UCSD-AML1 (cell line): ENCODE data around the gene EFCAB14.
A peak's percentile ranks its signal among the peaks of the same experiment; 100 is the strongest.
"Not testable (repeated sequence)": the region's sequence is repeated elsewhere in the genome, so short reads cannot be mapped to it uniquely, and the experiment has no call there.

Experiments
- DNase-seq: peaks from one replicate; lab custom pipeline; 2025; ENCODE audit not compliant: unreplicated experiment; lab: John Stamatoyannopoulos, UW

Gene EFCAB14

DNA sequence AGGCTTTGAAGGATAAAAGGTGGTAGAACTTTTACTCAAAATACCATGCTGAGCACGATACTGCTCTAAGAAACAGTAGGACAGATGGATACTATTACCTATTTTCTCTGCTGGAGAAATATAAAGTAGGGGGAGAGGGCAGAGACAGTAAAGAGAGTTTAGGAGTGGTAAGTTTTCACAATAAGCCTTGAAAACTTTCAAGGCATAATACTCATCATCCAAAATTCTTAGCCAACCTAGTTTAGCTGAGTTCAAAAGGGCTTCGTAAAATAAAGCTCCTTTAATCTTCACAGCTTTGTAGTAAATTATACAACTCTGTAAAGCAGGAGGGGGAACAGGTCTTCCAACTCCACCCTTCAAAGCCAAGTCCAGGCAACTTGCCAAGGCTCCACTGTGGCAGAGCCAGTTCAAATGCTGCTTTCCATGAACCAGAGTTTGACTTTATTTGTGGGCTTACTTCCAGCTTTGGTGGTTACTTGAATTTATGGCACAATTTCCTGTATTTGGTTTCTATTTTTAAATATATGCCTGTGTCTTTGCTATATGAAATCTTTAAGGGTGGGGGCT, 31.7 kb downstream of the EFCAB14 start:
- no peak for DNase-seq

DNA sequence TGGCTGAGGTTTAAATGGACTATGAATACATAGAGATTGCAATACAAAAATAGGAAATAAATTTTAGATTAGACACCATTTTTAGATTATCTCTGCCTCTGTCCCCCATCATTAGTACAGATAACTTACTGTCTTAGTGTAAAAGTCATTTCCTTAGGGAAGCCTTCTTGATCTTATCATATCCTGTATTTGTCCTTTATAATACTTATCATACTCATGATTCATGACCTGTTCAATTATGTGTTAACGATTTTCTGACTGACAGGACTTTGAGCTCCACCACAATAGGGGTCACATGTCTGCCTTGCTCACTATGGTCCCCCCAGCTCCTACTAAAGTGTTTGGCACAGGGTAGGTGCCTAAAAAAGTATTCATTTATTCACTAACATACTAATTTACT, 32.7 kb downstream of the EFCAB14 start:
- DNase-seq, result no peak

DNA sequence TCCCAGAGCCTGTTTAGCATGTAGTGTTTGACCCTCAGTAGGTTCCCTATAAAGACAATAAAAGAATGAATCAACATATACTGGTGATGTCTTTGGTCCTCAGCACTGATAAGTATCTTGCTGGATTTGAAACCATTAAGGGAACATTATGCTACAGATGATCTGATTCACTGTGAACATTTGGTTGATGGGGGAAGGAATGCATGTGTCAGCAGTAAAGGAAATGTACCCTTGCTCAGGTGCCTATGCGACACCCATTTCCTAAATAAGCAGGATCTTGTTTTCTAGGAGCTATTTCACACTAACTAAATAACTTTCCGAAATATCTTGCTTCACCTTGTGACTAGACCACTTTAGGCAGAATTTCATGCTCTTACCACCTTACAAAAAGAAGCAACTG, 34.2 kb downstream of the EFCAB14 start:
- DNase-seq, result no peak

DNA sequence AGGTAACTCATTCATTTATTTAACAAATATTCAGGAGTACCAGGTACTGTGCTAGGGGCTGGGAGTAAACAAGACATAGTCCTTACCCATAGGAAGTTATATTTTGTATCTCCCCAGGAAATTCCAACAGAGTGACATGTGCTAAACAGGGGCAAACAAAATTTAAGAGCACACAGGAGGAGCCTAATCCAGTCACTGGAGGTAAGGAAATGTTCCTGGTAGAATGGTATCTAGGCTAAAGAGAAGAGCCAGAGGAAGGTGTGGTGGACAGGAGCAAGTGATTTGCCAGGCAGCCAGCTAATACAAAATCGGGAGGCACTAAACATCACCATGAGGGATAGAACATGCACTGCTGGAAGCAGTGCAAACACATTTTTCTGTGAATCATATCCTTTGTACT, 36.9 kb downstream of the EFCAB14 start:
- DNase-seq, result no peak

DNA sequence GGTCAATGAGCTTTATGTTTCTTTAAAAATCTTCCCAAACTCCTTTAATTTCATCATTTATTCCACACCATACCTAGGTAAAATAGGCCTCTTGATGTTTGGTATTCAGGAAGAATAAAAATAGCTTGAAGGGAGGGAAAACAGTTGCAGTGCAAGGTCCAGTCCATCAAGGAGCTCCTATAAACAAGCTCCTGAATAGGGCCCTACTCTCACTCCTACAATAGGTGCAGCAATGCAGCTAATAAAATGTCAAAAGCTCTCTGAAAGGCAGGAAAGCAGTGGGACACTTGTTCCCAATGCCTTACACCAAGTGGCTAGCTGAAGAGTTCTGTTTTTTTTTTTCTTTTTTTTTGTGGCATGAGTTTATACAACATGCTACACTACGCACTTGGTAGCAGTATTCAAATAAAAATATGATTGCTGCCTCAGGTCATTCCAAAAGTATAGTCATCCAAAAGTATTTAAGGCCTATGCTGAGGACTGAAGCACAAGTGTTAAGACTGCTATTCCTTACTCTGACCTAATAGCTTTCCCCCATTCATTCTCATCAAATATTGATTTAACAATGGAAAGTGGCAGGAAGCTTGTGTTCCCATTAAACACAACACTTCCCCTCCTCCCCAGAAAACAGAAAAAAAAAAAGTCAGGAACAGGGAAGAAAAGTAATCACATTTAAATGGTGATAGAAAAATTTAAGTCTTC, 37.4 kb downstream of the EFCAB14 start:
- DNase-seq, result no peak

DNA sequence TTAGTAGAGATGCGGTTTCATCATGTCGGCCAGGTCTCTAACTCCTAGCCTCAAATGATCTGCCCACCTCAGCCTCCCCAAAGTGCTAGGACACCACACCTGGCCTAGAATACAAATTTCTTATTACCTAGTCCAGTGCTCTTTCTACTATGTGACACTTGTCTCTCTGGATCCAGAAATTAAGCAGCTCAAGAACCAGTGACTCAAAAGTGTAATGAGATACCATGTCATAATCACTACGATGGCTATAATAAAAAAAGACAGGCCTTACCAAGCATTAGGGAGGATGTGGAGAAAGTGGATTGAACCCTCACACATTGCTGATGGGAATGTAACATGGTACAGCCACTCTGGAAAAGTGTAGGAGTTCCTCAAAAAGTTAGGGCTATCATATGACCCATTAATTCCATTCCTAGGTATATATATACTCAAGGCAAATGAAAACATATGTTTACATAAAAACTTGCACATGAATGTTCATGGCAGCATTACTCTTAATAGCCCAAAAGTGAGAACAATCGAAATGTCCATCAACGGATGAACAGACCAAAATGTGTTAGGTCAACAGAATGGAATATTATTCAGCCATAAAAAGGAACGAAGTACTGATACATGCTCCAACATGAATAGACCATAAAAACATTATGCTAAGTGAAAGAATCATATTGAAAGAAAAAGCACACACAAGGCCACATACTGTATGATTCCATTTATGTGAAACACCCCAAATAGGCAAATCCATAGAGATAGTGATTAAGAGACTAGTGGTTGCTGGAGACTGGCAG, 38.9 kb downstream of the EFCAB14 start:
- DNase-seq, result no peak

DNA sequence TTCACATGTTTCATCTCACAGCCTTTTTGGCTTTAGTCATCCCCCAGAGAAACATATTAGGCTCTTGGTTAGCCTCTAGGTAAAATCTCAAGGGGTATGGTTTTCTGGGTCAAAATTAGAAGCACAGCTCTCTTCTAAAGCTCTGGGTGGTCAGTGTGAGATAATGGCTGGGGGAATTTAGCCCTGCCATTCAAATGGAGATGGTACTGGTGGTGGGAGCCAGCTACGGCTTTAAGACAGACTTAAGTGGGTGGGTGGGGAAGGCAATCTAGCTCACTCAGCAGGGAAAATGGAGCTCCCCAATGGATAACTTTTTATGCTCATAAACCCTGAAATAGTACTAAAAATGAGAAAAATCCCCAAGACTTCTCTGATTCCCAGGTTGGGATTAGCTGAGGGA, 41.6 kb downstream of the EFCAB14 start:
- DNase-seq, result no peak

DNA sequence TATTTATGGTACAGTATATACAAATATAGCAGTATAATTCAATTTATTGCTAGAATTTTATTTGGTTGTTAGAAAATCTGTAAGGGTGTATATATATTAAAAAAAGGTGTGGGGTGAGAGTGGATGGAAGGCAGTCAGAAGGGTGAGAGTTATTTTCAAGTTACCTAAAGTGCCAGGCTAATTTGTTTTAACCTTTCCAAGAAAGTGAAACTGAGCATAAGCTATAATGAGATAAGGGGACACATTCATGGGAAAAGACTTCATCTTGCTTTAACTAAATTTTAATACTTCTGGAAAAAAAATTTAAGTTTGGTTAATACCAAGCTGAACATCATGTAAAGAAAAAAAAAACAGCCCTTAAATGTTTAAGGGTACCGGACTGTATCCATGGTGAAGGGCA, 42.4 kb downstream of the EFCAB14 start:
- DNase-seq, result no peak

DNA sequence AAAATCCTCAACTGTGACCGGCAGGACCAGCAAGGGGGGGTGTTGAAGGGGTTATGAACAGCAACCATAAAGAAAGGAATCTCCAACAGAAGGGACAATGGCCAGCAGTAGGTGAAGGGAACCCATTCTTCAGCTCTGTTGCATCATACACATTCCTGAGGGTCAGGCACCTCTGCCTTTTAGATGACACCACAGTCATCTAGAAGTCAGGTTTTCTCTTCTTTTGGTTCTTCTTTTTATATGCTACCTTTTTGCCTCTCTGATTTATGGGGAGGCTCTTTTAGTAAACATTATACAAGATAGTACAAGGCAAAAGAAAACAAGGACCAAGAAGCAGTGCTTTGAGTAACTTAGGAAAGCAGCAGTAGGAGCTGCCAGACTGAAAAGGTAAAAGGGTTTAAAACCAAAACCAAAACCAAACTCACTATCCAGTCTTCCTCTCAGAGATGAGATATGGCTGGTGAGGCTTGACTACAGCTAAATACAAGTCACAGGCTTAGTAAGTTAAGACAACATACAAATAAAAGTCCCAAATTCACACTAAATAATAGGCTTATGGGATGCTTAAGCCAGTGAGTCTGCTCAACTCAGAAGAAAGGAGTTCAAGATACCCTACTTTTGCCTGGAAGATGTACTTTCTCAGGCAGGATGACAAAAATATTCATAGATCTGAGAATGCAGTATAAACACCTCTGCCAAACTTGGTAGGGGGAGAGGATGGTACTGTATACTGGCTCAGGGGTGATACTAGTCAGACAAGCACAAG, 43.2 kb downstream of the EFCAB14 start:
- no peak for DNase-seq

DNA sequence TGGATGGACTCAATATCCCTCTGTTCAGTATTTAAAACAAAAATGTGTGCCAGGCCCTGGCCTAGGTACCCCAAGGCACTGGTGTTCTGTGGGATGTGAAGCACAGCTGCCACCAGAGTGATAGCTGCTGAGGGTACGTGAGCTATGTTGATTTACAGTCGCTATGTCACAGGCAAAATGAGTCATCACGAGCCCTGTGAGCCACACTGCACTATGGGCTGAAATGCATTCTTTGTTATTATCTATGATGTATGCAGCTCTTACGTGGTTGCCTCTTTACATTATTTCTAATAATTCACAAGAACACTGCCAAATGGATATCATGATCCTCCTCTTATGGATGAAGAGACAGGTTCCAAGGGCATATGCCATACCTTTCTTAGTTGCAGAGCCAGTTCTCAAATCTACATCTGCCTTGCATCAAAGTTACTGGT, 45.1 kb downstream of the EFCAB14 start:
- DNase-seq, result peak; percentile 21

DNA sequence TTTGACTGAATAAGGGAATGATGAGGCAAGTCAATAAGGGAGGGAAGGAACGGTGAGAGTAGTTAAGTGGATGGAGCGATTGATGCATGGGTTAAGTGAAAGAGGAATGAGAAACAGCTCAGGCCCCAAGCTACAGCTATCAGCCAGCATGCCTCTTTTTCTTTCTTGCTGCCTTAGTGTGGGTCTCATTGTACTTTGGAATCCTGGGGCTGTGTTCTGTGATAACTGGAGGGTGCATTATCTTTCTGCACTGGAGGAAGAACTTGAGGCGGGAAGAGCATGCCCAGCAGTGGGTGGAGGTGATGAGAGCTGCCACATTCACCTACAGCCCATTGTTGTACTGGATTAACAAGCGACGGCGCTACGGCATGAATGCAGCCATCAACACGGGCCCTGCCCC, 46.2 kb downstream of the EFCAB14 start:
- DNase-seq, result no peak

DNA sequence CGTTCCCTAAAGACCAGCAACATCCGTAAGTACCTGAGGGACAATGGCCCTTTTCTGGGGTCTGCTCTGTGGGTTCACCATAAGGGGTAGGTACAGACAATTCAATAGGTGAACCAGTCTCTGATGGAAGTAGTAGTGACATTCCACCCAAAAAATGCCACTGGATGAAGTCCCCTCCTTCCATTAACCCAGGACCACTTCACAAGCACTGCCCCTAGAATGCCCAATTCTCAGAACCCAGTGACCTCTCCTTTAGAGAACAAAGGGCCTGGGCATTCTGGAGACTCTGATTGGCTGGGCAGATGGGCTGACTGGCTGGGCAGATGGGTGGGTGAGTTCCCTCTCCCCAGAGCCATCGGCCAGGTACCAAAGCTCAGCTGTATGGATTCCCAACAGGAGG, 47.4 kb downstream of the EFCAB14 start, which contains the start of gene TEX38:
Gene TEX38, plus strand, starts transcription at position 301 of the 400 bp plus-strand sequence. Its CDS starts 81 bp downstream, at position 382.
- DNase-seq, result no peak

DNA sequence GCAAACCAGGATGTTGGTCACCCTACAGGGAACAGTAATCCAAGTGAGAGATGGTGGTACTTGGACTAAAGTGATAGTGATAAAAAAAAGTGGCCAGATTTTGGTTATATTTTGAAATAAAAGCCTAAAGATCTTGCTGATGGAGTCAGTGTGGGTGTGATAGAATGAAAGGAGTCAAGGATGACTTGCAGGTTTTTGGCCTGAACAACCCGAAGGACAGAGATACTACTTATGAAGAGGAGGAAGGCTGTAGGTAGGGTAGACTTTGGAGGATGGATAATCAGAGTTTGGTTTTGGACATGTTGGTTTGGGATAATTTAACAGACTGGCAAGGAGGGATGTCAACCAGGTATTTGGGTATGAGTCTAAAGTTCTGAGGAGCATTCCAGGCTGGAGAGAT, 48.8 kb downstream of the EFCAB14 start:
- DNase-seq, result no peak

DNA sequence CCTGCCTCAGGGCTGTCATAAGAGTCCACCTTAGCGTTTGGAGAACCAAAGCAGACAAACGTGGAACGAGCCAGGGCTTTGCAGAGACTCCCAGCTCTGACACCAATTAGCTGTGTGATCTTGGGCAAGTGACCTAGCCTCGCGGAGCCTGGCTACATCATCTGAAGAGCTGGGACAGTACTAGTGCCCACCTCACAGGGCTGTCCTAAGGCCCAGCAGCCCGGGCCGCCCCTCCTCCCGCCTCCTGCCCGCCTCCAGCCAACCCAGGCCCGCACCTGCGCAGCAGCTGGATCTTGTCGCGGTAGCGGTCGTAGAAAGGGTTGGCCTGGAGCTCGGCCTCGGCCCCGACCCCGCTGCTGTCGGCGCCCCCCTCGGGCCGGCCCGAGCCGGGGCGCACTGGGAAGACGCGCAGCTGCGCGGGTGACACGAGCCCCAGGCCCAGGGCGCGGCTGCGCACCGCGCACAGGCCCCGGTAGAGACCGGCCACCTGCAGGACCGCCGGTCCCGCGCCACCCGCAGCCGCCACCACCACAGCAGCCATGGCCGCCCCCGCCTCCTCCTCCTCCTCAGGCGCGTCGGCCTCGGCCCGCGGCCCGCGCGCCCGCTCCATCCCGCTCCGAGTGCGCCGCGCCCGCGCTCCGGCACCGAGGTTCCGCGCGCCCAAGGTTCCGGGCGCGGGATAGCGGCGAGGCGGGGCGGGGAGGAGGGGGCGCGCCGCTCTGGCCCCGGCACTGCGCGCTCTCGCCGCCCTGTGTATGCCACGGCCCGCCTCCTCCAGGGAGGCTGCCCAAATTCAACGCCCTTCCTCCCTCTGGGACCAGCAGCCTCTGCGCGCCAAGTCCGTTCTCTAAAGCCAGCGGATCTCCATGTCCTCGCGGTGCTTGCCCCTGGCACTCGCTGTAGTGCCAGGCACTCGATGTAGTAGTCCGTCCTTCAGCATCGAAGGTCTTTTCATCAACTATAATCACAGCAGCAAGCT, 50.8 kb downstream of the EFCAB14 start, which contains the start of gene ATPAF1:
Gene ATPAF1, minus strand, starts transcription at position 583 of the 979 bp plus-strand sequence. Its CDS starts 42 bp downstream, at position 541.
- peak; percentile 55 for DNase-seq

DNA sequence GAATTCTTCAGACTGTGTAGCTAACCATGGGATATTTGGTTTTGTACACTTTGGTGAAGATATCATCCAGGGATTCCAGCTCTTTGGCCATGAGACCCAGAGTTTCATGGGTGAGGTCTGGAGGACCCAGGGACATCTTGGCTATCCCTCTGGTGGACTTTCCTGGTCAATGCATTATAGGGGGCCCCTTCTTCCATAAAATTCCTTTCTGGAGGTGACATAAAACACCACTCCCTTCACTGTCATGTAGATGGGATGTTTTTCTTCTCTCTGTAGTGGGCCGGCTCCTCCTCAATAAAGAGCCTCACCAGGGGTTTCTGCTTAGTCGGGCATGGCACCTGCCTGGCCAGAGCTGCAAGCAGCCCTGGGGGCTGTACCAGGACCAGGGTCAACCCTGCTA, 52.9 kb downstream of the EFCAB14 start:
- DNase-seq, result no peak

DNA sequence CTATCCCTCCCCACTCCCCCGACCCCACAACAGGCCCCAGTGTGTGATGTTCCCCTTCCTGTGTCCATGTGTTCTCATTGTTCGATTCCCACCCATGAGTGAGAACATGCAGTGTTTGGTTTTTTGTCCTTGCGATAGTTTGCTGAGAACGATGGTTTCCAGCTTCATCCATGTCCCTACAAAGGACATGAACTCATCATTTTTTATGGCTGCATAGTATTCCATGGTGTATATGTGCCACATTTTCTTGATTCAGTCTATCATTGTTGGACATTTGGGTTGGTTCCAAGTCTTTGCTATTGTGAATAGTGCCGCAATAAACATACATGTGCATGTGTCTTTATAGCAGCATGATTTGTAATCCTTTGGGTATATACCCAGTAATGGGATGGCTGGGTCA, 56.0 kb downstream of the EFCAB14 start:
- not testable (repeated sequence) for DNase-seq

DNA sequence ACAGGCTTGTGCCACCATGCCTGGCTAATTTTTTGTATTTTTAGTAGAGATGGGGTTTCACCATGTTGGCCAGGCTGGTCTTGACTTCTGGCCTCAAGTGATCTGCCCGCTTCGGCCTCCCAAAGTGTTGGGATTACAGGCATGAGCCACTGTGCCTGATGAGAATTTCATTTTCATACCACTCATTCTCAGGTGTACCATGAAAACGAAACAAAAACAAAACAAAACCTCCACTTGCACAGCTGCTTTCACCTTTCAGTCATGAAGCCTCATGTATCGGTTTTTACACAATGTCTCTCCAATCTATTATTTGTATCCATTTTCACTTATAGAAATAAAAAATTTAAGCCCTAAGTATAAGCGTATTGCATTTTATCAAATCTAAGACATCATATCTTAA, 58.8 kb downstream of the EFCAB14 start:
- DNase-seq, result not testable (repeated sequence)

DNA sequence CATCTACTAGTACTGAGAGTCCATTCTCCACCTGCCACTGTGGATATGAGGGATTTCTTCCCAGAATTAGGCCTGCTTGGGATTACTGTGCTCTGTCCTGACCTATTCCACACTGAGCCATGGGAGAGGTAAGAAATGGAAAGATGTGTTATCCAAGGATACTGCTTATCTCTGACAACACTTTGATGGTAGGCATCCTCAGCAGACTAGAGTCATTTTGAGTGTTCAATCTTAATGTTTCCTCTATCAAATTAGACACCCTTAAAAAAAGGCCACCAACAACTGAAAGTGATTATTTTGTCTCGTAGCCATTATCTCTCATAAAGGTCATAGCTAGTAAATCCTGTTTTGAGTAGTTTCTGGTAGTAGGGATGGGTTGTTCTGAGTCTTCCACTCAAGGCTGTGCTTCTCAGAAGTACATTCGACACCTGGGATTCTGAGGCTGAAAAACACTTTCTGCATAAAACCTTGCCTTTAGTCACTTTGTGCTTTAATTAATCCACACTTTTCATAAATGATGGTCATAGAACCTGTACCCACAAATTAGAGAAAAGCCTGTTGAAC, 59.5 kb downstream of the EFCAB14 start:
- no peak for DNase-seq

DNA sequence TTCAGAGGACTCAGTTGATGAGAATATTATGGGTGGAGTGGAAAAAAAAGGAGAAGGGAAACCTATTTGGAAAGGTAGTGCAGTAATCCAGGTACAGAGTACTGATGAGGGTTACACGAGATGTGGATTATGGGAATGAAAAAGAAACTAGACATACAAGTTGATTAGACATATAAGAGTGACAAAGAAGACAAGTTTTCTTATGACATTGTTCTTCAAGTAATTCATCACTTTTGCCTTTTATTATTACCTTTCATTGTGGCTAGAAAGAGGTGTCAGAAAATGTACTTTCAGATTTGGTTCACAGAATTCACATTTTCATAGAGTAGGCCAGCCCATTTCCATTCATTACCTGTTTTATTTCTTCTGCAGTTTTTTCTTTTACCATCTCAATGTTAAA, 61.1 kb downstream of the EFCAB14 start:
- DNase-seq, result no peak

DNA sequence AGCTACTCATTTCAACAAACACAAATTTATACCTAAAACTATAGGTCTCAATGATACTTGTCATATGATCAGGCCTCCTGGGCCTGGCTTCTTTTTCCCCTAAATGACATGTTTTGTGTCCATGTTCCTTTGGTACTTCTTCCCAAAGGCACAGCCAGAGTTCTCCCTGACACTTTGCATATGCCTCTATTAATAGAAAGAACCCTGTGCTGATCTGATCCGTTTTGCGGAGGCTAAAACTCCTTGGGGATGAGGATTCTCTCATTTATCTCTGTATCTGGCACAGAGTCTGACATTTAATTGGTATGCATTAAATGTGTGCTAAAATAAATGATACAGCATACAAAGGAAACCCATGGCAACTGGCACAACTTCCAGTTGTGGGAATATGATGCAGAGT, 62.3 kb downstream of the EFCAB14 start:
- no peak for DNase-seq
